Loucy (cell line): ENCODE data around the gene RPTOR.

Experiments used
- EZH2phosphoT487 ChIP-seq: fragments of 200-600 bp; IDR thresholded peaks from 2 replicates; pipeline ENCODE4 v1.6.1; 2018; ENCODE audit warnings: antibody characterized with exemption, mild to moderate bottlenecking, moderate library complexity, borderline replicate concordance
- TF ChIP-seq, protein P1 (sequence below): fragments of 200-600 bp; sonication (generic); conservative IDR thresholded peaks from 2 replicates; pipeline ENCODE4 v1.5.1; 2014; ENCODE audit warnings: mild to moderate bottlenecking, antibody characterized with exemption, low read length

DNA sequence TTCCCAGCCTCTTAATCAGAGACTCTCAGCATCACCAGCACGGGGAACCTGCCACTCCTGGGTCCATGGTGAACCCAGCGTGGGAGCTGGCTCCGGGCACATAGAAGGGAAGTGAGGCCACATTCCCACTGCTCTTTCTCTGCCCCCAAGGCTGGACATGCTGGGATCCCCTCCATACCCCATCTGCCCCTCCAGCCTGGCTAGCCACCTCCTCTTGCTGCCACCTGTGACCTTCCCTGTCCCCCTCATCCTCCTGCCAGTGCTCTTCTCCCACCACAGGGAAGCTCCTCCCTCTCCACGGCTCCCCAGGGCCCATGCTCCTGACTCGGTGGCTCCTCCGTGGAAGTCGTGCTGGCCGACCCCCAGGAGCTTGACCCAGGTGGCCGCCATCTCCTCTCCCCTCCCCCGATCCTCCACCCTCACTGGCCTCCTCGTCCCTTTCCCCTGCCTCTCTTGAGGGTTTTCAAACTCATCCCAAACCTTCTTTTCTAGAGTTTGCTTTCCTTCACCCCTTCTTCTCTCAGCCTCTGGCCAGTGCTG, 307.9 kb downstream of the RPTOR start:
- TF ChIP-seq, protein P1, sequence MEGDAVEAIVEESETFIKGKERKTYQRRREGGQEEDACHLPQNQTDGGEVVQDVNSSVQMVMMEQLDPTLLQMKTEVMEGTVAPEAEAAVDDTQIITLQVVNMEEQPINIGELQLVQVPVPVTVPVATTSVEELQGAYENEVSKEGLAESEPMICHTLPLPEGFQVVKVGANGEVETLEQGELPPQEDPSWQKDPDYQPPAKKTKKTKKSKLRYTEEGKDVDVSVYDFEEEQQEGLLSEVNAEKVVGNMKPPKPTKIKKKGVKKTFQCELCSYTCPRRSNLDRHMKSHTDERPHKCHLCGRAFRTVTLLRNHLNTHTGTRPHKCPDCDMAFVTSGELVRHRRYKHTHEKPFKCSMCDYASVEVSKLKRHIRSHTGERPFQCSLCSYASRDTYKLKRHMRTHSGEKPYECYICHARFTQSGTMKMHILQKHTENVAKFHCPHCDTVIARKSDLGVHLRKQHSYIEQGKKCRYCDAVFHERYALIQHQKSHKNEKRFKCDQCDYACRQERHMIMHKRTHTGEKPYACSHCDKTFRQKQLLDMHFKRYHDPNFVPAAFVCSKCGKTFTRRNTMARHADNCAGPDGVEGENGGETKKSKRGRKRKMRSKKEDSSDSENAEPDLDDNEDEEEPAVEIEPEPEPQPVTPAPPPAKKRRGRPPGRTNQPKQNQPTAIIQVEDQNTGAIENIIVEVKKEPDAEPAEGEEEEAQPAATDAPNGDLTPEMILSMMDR = no peak
- TF ChIP-seq EZH2phosphoT487 = no peak
